H9 (cell line): ENCODE results near the gene DSN1. TPM values are rescaled to one million over a fixed set of nuclear protein-coding genes. Genes with fewer than 3 reads are reported as not detected.

ENCODE experiments used
- DNase-seq: peaks from one replicate; pipeline ENCODE4 v3.0.0-alpha.2; 2017
- H2AFZ ChIP-seq: one replicate; pipeline ENCODE4 v1.6.1; 2013; ENCODE audit warnings: mild to moderate bottlenecking, low read length, control low read depth, moderate library complexity
- H2AK5ac ChIP-seq: 2 replicates; pipeline ENCODE4 v1.6.1; 2013; ENCODE audit warnings: low read length, control low read depth, mixed read lengths; ENCODE audit not compliant: insufficient read length
- H2BK120ac ChIP-seq: one replicate; pipeline ENCODE4 v1.6.1; 2013; ENCODE audit warnings: low read depth, mild to moderate bottlenecking, low read length, control low read depth, inconsistent platforms; ENCODE audit not compliant: poor library complexity, severe bottlenecking
- H2BK12ac ChIP-seq: 2 replicates; pipeline ENCODE4 v1.6.1; 2013; ENCODE audit warnings: low read length, control low read depth, mixed read lengths, low read depth; ENCODE audit not compliant: insufficient read length
- H2BK15ac ChIP-seq: 2 replicates; pipeline ENCODE4 v1.6.1; 2013; ENCODE audit warnings: low read depth, low read length, control low read depth
- H2BK20ac ChIP-seq: one replicate; pipeline ENCODE4 v1.6.1; 2013; ENCODE audit warnings: low read depth, mild to moderate bottlenecking, low read length, control low read depth, inconsistent platforms; ENCODE audit not compliant: poor library complexity, severe bottlenecking
- H2BK5ac ChIP-seq: 2 replicates; pipeline ENCODE4 v1.6.1; 2013; ENCODE audit warnings: low read length, control low read depth, mixed read lengths; ENCODE audit not compliant: insufficient read length
- H3K14ac ChIP-seq: 2 replicates; pipeline ENCODE4 v1.6.1; 2013; ENCODE audit warnings: low read length, control low read depth; ENCODE audit not compliant: insufficient read depth
- H3K18ac ChIP-seq: 2 replicates; pipeline ENCODE4 v1.6.1; 2013; ENCODE audit warnings: low read depth, mild to moderate bottlenecking, mixed read lengths, low read length, control low read depth; ENCODE audit not compliant: insufficient read length
- H3K23ac ChIP-seq: 2 replicates; pipeline ENCODE4 v1.6.1; 2013; ENCODE audit warnings: low read length, control low read depth, mixed read lengths, low read depth; ENCODE audit not compliant: insufficient read length
- H3K23me2 ChIP-seq: 2 replicates; pipeline ENCODE4 v1.6.1; 2013; ENCODE audit warnings: low read depth, mild to moderate bottlenecking, mixed read lengths, low read length, control low read depth; ENCODE audit not compliant: insufficient read length, poor library complexity, severe bottlenecking
- H3K27ac ChIP-seq: 2 replicates; pipeline ENCODE4 v1.5.1; 2013; ENCODE audit warnings: low read length, control low read depth, mixed read lengths, low read depth; ENCODE audit not compliant: insufficient read length
- H3K27me3 ChIP-seq: 2 replicates; pipeline ENCODE4 v1.6.1; 2013; ENCODE audit warnings: low read length, control low read depth, inconsistent platforms; ENCODE audit not compliant: insufficient read depth
- H3K4ac ChIP-seq: 2 replicates; pipeline ENCODE4 v1.6.1; 2013; ENCODE audit warnings: low read depth, mild to moderate bottlenecking, control low read depth, inconsistent platforms, low read length, moderate library complexity
- H3K4me1 ChIP-seq: 2 replicates; pipeline ENCODE4 v1.6.1; 2013; ENCODE audit warnings: low read length, control low read depth, inconsistent platforms; ENCODE audit not compliant: insufficient read depth
- H3K4me2 ChIP-seq: 2 replicates; pipeline ENCODE4 v1.6.1; 2013; ENCODE audit warnings: low read length, control low read depth, mixed read lengths; ENCODE audit not compliant: insufficient read length, insufficient read depth
- H3K56ac ChIP-seq: 2 replicates; pipeline ENCODE4 v1.6.1; 2013; ENCODE audit warnings: low read depth, mild to moderate bottlenecking, mixed read lengths, low read length, control low read depth; ENCODE audit not compliant: insufficient read length
- H3K79me1 ChIP-seq: 2 replicates; pipeline ENCODE4 v1.6.1; 2013; ENCODE audit warnings: low read depth, mild to moderate bottlenecking, moderate library complexity, low read length, control low read depth, inconsistent platforms; ENCODE audit not compliant: insufficient read depth, poor library complexity, severe bottlenecking
- H3K79me2 ChIP-seq: 2 replicates; pipeline ENCODE4 v1.6.1; 2013; ENCODE audit warnings: low read length, control low read depth, inconsistent platforms; ENCODE audit not compliant: insufficient read depth
- H3K9ac ChIP-seq: 2 replicates; pipeline ENCODE4 v1.6.1; 2013; ENCODE audit warnings: low read length, control low read depth, mixed read lengths; ENCODE audit not compliant: insufficient read length; ENCODE audit errors: extremely low read depth
- H3K9me3 ChIP-seq: one replicate; pipeline ENCODE4 v1.6.1; 2013; ENCODE audit warnings: low read depth, low read length, inconsistent platforms; ENCODE audit not compliant: control insufficient read depth
- H3T11ph ChIP-seq: one replicate; pipeline ENCODE4 v1.6.1; 2013; ENCODE audit warnings: mild to moderate bottlenecking, low read length, control low read depth, inconsistent platforms
- H4K20me1 ChIP-seq: one replicate; pipeline ENCODE4 v1.6.1; 2013; ENCODE audit not compliant: control insufficient read depth, insufficient read length, insufficient read depth
- H4K5ac ChIP-seq: 2 replicates; pipeline ENCODE4 v1.6.1; 2013; ENCODE audit warnings: low read depth, mild to moderate bottlenecking, mixed read lengths, low read length, control low read depth; ENCODE audit not compliant: insufficient read length
- H4K8ac ChIP-seq: replicated peaks from 2 replicates; pipeline ENCODE4 v1.6.1; 2013; ENCODE audit warnings: low read length, control low read depth, mixed read lengths, low read depth; ENCODE audit not compliant: insufficient read length
- H4K91ac ChIP-seq: 2 replicates; pipeline ENCODE4 v1.6.1; 2013; ENCODE audit warnings: low read depth, mild to moderate bottlenecking, moderate library complexity, mixed read lengths, low read length, control low read depth; ENCODE audit not compliant: insufficient read length
- H3K27ac Mint-ChIP-seq, 3 experiments: 2 replicates in 2 of 3; 3 replicates in 1 of 3; pipeline ENCODE4 v1.8.0; 2020 to 2021; ENCODE audit warnings: mixed read lengths in 3 of 3, mild to moderate bottlenecking in 1 of 3, moderate library complexity in 1 of 3
- H3K27me3 Mint-ChIP-seq: 2 replicates; pipeline ENCODE4 v1.8.0; 2021; ENCODE audit warnings: low read depth, mild to moderate bottlenecking, moderate library complexity, mixed read lengths
- H3K36me3 Mint-ChIP-seq, 3 experiments: 2 replicates in 2 of 3; 3 replicates in 1 of 3; pipeline ENCODE4 v1.8.0; 2020 to 2021; ENCODE audit warnings: low read depth in 3 of 3, mixed read lengths in 3 of 3; ENCODE audit not compliant: insufficient read depth in 1 of 3
- H3K4me1 Mint-ChIP-seq, 2 experiments: 2 replicates each; pipeline ENCODE4 v1.8.0; 2020; ENCODE audit warnings: mixed read lengths in 2 of 2
- H3K4me3 Mint-ChIP-seq, 2 experiments: 2 replicates in 1 of 2; 3 replicates in 1 of 2; pipeline ENCODE4 v1.8.0; 2020 to 2021; ENCODE audit warnings: mild to moderate bottlenecking in 2 of 2, mixed read lengths in 2 of 2, moderate library complexity in 1 of 2
- H3K9me3 Mint-ChIP-seq, 2 experiments: 2 replicates in 1 of 2; 3 replicates in 1 of 2; pipeline ENCODE4 v1.8.0; 2020; ENCODE audit warnings: mild to moderate bottlenecking in 2 of 2, mixed read lengths in 2 of 2, moderate library complexity in 1 of 2
- WGBS: extraction: QIAGEN DNeasy Blood & Tissue Kit; methylation state at CpG from one replicate; pipeline ENCODE4 v1.1.7; 2013; ENCODE audit warnings: missing lambda C conversion rate, low lambda C conversion rate, mixed read lengths; ENCODE audit not compliant: insufficient read length; ENCODE audit errors: extremely low coverage; 5-methylcytosine and 5-hydroxymethylcytosine counted together
- total RNA-seq: library from RNA; stranded (reverse); gene quantifications from 2 replicates; pipeline ENCODE4 v1.2.1, GENCODE V29; 2021
- TF ChIP-seq, protein P1 (sequence below): fragments of 200-600 bp; sonication (generic); conservative IDR thresholded peaks from 3 replicates; pipeline ENCODE4 v1.8.0; 2021; ENCODE audit warnings: antibody characterized with exemption, mild to moderate bottlenecking

The DSN1 gene
- total RNA-seq, 1 experiment from 2014 or later, result 22.8 TPM

DNA sequence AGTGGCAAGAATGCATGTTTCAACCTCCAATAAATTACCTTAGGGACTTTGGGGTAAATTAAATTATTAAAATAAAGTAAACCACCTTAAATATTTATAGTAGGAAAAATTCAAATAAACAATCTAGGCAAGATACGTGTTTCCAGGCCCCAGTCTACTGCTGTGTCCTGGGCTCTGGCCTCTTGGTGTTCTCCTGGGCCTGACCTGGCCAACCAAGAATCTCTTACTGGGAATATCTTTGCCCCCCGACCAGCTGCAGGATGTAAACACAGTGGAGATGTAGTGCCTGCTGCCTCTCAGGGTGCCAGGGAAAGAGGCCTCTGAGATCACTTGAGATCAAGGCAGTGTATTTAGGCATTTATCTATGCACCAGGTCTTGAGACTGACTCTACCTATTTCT, 11.7 kb upstream of the DSN1 start:
- Histone ChIP-seq H4K8ac (no peak overlapping the region), H3K9me3 (no peaks in the 10 kb centered on the region), H3K4me2 (no peak overlapping the region), H2BK15ac (no peak overlapping the region), H3K9ac (no peak overlapping the region), H3T11ph (no peak overlapping the region), H3K4ac (no peak overlapping the region), H2BK12ac (no peak overlapping the region), H2AK5ac (no peak overlapping the region), H2BK20ac (no peak overlapping the region), H4K91ac (no peak overlapping the region), H3K23me2 (no peaks in the 10 kb centered on the region), H3K4me1 (no peaks in the 10 kb centered on the region), H4K5ac (no peak overlapping the region), H3K79me2 (no peaks in the 10 kb centered on the region), H3K18ac (no peak overlapping the region), H3K56ac (no peak overlapping the region), H3K27me3 (no peaks in the 10 kb centered on the region), H3K23ac (no peak overlapping the region), H3K27ac (no peak overlapping the region), H2BK5ac (no peak overlapping the region), H3K14ac (no peak overlapping the region), H2BK120ac (no peak overlapping the region), H4K20me1 (peaks cover 2% of the 10 kb centered on the region), H2AFZ (no peak overlapping the region), H3K79me1 (no peaks in the 10 kb centered on the region)
- no peak for DNase-seq
- no CpG with 5 or more reads among the region's 2 CpGs for WGBS
- Mint-ChIP-seq H3K4me1 (peaks cover 0 to 1% of the 10 kb centered on the region in 2 experiments; a peak in 1 of 4 replicates), H3K27me3 (no peaks in the 10 kb centered on the region), H3K27ac (no peak overlapping the region), H3K36me3 (peaks cover 29 to 45% (median 40%) of the 10 kb centered on the region in 3 experiments), H3K9me3 (no peaks in the 10 kb centered on the region), H3K4me3 (no peak overlapping the region)
- TF ChIP-seq, protein P1, sequence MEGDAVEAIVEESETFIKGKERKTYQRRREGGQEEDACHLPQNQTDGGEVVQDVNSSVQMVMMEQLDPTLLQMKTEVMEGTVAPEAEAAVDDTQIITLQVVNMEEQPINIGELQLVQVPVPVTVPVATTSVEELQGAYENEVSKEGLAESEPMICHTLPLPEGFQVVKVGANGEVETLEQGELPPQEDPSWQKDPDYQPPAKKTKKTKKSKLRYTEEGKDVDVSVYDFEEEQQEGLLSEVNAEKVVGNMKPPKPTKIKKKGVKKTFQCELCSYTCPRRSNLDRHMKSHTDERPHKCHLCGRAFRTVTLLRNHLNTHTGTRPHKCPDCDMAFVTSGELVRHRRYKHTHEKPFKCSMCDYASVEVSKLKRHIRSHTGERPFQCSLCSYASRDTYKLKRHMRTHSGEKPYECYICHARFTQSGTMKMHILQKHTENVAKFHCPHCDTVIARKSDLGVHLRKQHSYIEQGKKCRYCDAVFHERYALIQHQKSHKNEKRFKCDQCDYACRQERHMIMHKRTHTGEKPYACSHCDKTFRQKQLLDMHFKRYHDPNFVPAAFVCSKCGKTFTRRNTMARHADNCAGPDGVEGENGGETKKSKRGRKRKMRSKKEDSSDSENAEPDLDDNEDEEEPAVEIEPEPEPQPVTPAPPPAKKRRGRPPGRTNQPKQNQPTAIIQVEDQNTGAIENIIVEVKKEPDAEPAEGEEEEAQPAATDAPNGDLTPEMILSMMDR, result no peak
